CD14-positive monocyte (primary cell): ENCODE measurements around the gene PIP5K1B. TPM values are rescaled to one million over a fixed set of nuclear protein-coding genes. Genes with fewer than 3 reads are reported as not detected.

ENCODE experiments used
- DNase-seq, 3 donors: peaks; one replicate each; pipeline ENCODE4 v3.0.0-alpha.2; 2011 to 2022
- H2AFZ ChIP-seq: 2 replicates; pipeline ENCODE4 v1.6.0; 2012; ENCODE audit warnings: mild to moderate bottlenecking, low read depth, low read length, inconsistent platforms; ENCODE audit not compliant: insufficient read depth, poor library complexity, severe bottlenecking
- H3K27ac ChIP-seq, 2 donors: 1 replicate in 1 of 2; 2 replicates in 1 of 2; pipeline ENCODE4 v1.5.1; 2012 to 2013; ENCODE audit warnings: low read length in 2 of 2, control low read depth in 1 of 2, inconsistent platforms in 1 of 2, low read depth in 1 of 2, mild to moderate bottlenecking in 1 of 2
- H3K27me3 ChIP-seq, 2 donors: one replicate each; pipeline versions ENCODE4 v1.6.0 to v1.6.1; 2011 to 2013; ENCODE audit warnings: low read length in 2 of 2; ENCODE audit not compliant: control insufficient read depth in 2 of 2, insufficient read depth in 2 of 2
- H3K36me3 ChIP-seq, 2 donors: replicated peaks in 1 of 2; 1 replicate in 1 of 2; 2 replicates in 1 of 2; pipeline versions ENCODE4 v1.5.1 to v1.6.1; 2012 to 2013; ENCODE audit warnings: low read length in 2 of 2, control low read depth in 1 of 2, inconsistent platforms in 1 of 2, mild to moderate bottlenecking in 1 of 2; ENCODE audit not compliant: insufficient read depth in 2 of 2, control insufficient read depth in 1 of 2
- H3K4me1 ChIP-seq, 2 donors: 1 replicate in 1 of 2; 2 replicates in 1 of 2; pipeline versions ENCODE4 v1.5.1 to v1.6.1; 2012 to 2013; ENCODE audit warnings: low read length in 2 of 2, control low read depth in 1 of 2, inconsistent platforms in 1 of 2, mild to moderate bottlenecking in 1 of 2, moderate library complexity in 1 of 2; ENCODE audit not compliant: insufficient read depth in 2 of 2, control insufficient read depth in 1 of 2
- H3K4me2 ChIP-seq: replicated peaks from 2 replicates; pipeline ENCODE3; 2012; ENCODE audit warnings: low read length, moderate library complexity, mild to moderate bottlenecking; ENCODE audit not compliant: poor library complexity, severe bottlenecking; ENCODE audit errors: extremely low read depth
- H3K4me3 ChIP-seq, 3 experiments: fragments of 200-600 bp in 1 of 3; sonication (generic) in 1 of 3; replicated peaks in 1 of 3; 1 replicate in 2 of 3; 2 replicates in 1 of 3; pipeline ENCODE4 v1.5.1; 2011 to 2013; ENCODE audit warnings: low read length in 3 of 3, mild to moderate bottlenecking in 3 of 3, control low read depth in 2 of 3, low read depth in 2 of 3, inconsistent platforms in 1 of 3, moderate library complexity in 1 of 3
- H3K79me2 ChIP-seq: 2 replicates; pipeline ENCODE4 v1.6.0; 2012; ENCODE audit warnings: mild to moderate bottlenecking, control low read depth, inconsistent platforms, low read length, moderate library complexity; ENCODE audit not compliant: insufficient read depth
- H3K9ac ChIP-seq: 2 replicates; pipeline ENCODE4 v1.6.0; 2017; ENCODE audit warnings: low read length, mild to moderate bottlenecking; ENCODE audit not compliant: insufficient read depth, poor library complexity, severe bottlenecking
- H3K9me3 ChIP-seq, 2 donors: replicated peaks in 1 of 2; 1 replicate in 1 of 2; 2 replicates in 1 of 2; pipeline versions ENCODE4 v1.5.1 to v1.6.1; 2012 to 2013; ENCODE audit warnings: low read length in 2 of 2, control low read depth in 1 of 2; ENCODE audit not compliant: control insufficient read depth in 1 of 2, insufficient read depth in 1 of 2
- H4K20me1 ChIP-seq: 2 replicates; pipeline ENCODE4 v1.6.0; 2012; ENCODE audit warnings: mild to moderate bottlenecking, low read length, control low read depth, moderate library complexity; ENCODE audit not compliant: insufficient read depth
- H3K27ac Mint-ChIP-seq, 7 donors: one replicate each; pipeline ENCODE4 v1.8.0; 2020; ENCODE audit warnings: mild to moderate bottlenecking in 7 of 7, mixed read lengths in 7 of 7, moderate library complexity in 6 of 7, inconsistent platforms in 2 of 7
- H3K27me3 Mint-ChIP-seq, 3 donors: one replicate each; pipeline ENCODE4 v1.8.0; 2021 to 2022; ENCODE audit warnings: low read depth in 3 of 3, mild to moderate bottlenecking in 3 of 3, mixed read lengths in 3 of 3, moderate library complexity in 3 of 3, inconsistent platforms in 1 of 3
- H3K36me3 Mint-ChIP-seq, 2 donors: one replicate each; pipeline ENCODE4 v1.8.0; 2020; ENCODE audit warnings: mixed read lengths in 2 of 2, inconsistent platforms in 1 of 2, mild to moderate bottlenecking in 1 of 2
- H3K4me1 Mint-ChIP-seq: one replicate; pipeline ENCODE4 v1.8.0; 2020; ENCODE audit warnings: mild to moderate bottlenecking, mixed read lengths
- H3K4me3 Mint-ChIP-seq, 2 donors: one replicate each; pipeline ENCODE4 v1.8.0; 2020; ENCODE audit warnings: mild to moderate bottlenecking in 2 of 2, mixed read lengths in 2 of 2, moderate library complexity in 1 of 2
- H3K9me3 Mint-ChIP-seq, 7 donors: one replicate each; pipeline ENCODE4 v1.8.0; 2020 to 2022; ENCODE audit warnings: mixed read lengths in 7 of 7, mild to moderate bottlenecking in 6 of 7, moderate library complexity in 6 of 7, inconsistent platforms in 2 of 7
- WGBS: methylation state at CpG from one replicate; pipeline ENCODE4 v1.1.5; 2013; ENCODE audit warnings: missing lambda C conversion rate; ENCODE audit not compliant: insufficient coverage; 5-methylcytosine and 5-hydroxymethylcytosine counted together
- intact Hi-C, 2 donors: fragments of 100-400 bp; cut with micrococcal nuclease; formaldehyde crosslinking; loops; one replicate each; pipeline versions ENCODE4 v1.15.0 to v1.15.1; 2023
- polyA plus RNA-seq, 3 donors: library from polyadenylated mRNA; depleted of rRNA in 1 of 3; unstranded in 2 of 3; stranded (reverse) in 1 of 3; fragments of 300-500 nt in 2 of 3; fragments of >200 nt in 1 of 3; fragmentation: Illumina TruSeq in 2 of 3; gene quantifications; 1 replicate in 2 of 3; 2 replicates in 1 of 3; pipeline ENCODE4 v1.2.3, GENCODE V29; 2012 to 2021
- TF ChIP-seq, protein P1 (sequence below): fragments of 200-600 bp; IDR thresholded peaks from one replicate; pipeline ENCODE4 v1.8.0; 2022; ENCODE audit warnings: antibody characterized with exemption, mild to moderate bottlenecking

The PIP5K1B gene
- polyA plus RNA-seq, 3 donors = 0.18 to 4.1 (median 0.87) TPM

- no peak overlapping the region for H3K27ac Mint-ChIP-seq
- intact Hi-C loops = no loop called here
Observed at GRCh38 chr9:68728731-68729130, 23.7 kb downstream of the PIP5K1B start.

GRCh38 chr9:68730570-68731235 is 25.7 kb downstream of the PIP5K1B start:
- Histone ChIP-seq H3K4me1 (no peaks in the 10 kb centered on the region), H3K9me3 (no peaks in the 10 kb centered on the region), H3K9ac (no peak overlapping the region), H4K20me1 (no peaks in the 10 kb centered on the region), H3K27ac (no peak overlapping the region), H3K79me2 (peaks cover 4% of the 10 kb centered on the region), H3K27me3 (no peaks in the 10 kb centered on the region), H3K4me2 (no peak overlapping the region), H3K36me3 (no peaks in the 10 kb centered on the region), H2AFZ (no peak overlapping the region), H3K4me3 (no peak overlapping the region)
- H3K27ac Mint-ChIP-seq = no peak overlapping the region
- H3K4me1 Mint-ChIP-seq = peaks cover 1% of the 10 kb centered on the region
- WGBS = 100% methylated on average over 1 of the region's 2 CpGs
- peaks cover 0 to 2% (median 0%) of the 10 kb centered on the region in 3 donors for H3K27me3 Mint-ChIP-seq
- TF ChIP-seq, protein P1, sequence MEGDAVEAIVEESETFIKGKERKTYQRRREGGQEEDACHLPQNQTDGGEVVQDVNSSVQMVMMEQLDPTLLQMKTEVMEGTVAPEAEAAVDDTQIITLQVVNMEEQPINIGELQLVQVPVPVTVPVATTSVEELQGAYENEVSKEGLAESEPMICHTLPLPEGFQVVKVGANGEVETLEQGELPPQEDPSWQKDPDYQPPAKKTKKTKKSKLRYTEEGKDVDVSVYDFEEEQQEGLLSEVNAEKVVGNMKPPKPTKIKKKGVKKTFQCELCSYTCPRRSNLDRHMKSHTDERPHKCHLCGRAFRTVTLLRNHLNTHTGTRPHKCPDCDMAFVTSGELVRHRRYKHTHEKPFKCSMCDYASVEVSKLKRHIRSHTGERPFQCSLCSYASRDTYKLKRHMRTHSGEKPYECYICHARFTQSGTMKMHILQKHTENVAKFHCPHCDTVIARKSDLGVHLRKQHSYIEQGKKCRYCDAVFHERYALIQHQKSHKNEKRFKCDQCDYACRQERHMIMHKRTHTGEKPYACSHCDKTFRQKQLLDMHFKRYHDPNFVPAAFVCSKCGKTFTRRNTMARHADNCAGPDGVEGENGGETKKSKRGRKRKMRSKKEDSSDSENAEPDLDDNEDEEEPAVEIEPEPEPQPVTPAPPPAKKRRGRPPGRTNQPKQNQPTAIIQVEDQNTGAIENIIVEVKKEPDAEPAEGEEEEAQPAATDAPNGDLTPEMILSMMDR = no peak
- peaks cover 3 to 16% of the 10 kb centered on the region in 2 donors for H3K36me3 Mint-ChIP-seq
- no peak for DNase-seq
- peaks cover 0 to 3% (median 0%) of the 10 kb centered on the region in 7 donors for H3K9me3 Mint-ChIP-seq
- no peak overlapping the region for H3K4me3 Mint-ChIP-seq
- intact Hi-C loops = no loop called here

More at GRCh38 chr9:68728731-68729130, 23.7 kb downstream of the PIP5K1B start:
- no peak for DNase-seq
- Histone ChIP-seq H2AFZ (no peak overlapping the region), H3K9ac (no peak overlapping the region), H3K36me3 (no peaks in the 10 kb centered on the region), H3K27ac (no peak overlapping the region), H3K27me3 (no peaks in the 10 kb centered on the region), H3K79me2 (peaks cover 13% of the 10 kb centered on the region), H3K4me2 (no peak overlapping the region), H3K4me1 (no peaks in the 10 kb centered on the region), H4K20me1 (no peaks in the 10 kb centered on the region), H3K9me3 (no peaks in the 10 kb centered on the region), H3K4me3 (no peak overlapping the region)
- peaks cover 0 to 3% (median 0%) of the 10 kb centered on the region in 7 donors for H3K9me3 Mint-ChIP-seq
- no peaks in the 10 kb centered on the region for H3K27me3 Mint-ChIP-seq
- TF ChIP-seq, protein P1 = no peak
- H3K4me1 Mint-ChIP-seq = peaks cover 1% of the 10 kb centered on the region
- no peak overlapping the region for H3K4me3 Mint-ChIP-seq
- 100% methylated on average over 1 of the region's 1 CpG for WGBS
- H3K36me3 Mint-ChIP-seq = peaks cover 3 to 16% of the 10 kb centered on the region in 2 donors
